Esophagus muscularis mucosa (tissue), 4 donors: ENCODE results near the gene RBMS1. TPM values are rescaled to one million over a fixed set of nuclear protein-coding genes. Genes with fewer than 3 reads are reported as not detected.
"Not testable (repeated sequence)": the region's sequence is repeated elsewhere in the genome, so short reads cannot be mapped to it uniquely, and the experiment has no call there.

ENCODE experiments used
- DNase-seq: peaks from one replicate; pipeline ENCODE4 v3.0.0-alpha.2; 2017; ENCODE audit errors: extremely low spot score
- H3K27ac ChIP-seq, 4 donors: fragments of 200-600 bp; sonication (generic); replicated peaks in 1 of 4; 1 replicate in 3 of 4; 2 replicates in 1 of 4; pipeline ENCODE4 v1.5.1; 2016 to 2019; ENCODE audit warnings: mild to moderate bottlenecking in 1 of 4
- H3K27me3 ChIP-seq, 4 donors: fragments of 200-600 bp; sonication (generic); one replicate each; pipeline versions ENCODE4 v1.5.1 to v1.6.0; 2016 to 2019
- H3K36me3 ChIP-seq, 4 donors: fragments of 200-600 bp; sonication (generic); one replicate each; pipeline ENCODE4 v1.5.1; 2016 to 2019
- H3K4me1 ChIP-seq, 4 donors: fragments of 200-600 bp; sonication (generic); one replicate each; pipeline ENCODE4 v1.5.1; 2016 to 2019
- H3K4me3 ChIP-seq, 4 donors: fragments of 200-600 bp; sonication (generic); 1 replicate in 2 of 4; 2 replicates in 2 of 4; pipeline ENCODE4 v1.5.1; 2016 to 2019; ENCODE audit warnings: mild to moderate bottlenecking in 4 of 4, moderate library complexity in 1 of 4
- H3K9me3 ChIP-seq, 4 donors: fragments of 200-600 bp; sonication (generic); 1 replicate in 3 of 4; 2 replicates in 1 of 4; pipeline ENCODE4 v1.5.1; 2016 to 2019
- EP300 ChIP-seq: sonication (generic); formaldehyde crosslinking; IDR thresholded peaks from one replicate; pipeline ENCODE4 v1.6.1; 2017; ENCODE audit warnings: antibody characterized with exemption
- POLR2A ChIP-seq: fragments of 450-650 bp; IDR thresholded peaks from one replicate; pipeline ENCODE4 v1.6.1; 2017; ENCODE audit warnings: antibody characterized with exemption, moderate library complexity, mild to moderate bottlenecking, low read depth
- POLR2AphosphoS5 ChIP-seq, 2 donors: sonication (generic); formaldehyde crosslinking; IDR thresholded peaks; one replicate each; pipeline ENCODE4 v1.6.1; 2017; ENCODE audit warnings: antibody characterized with exemption in 2 of 2
- WGBS: methylation state at CpG from one replicate; pipeline ENCODE4 v1.1.5; 2018; 5-methylcytosine and 5-hydroxymethylcytosine counted together
- intact Hi-C: fragments of 100-400 bp; cut with DNase I; formaldehyde crosslinking; loops from one replicate; pipeline ENCODE4 v1.15.1; 2023
- total RNA-seq, 4 donors: library from RNA; depleted of rRNA; stranded (reverse); fragments of >200 nt; gene quantifications; one replicate each; pipeline versions ENCODE4 v1.1.0 to v1.2.1, GENCODE V29; 2016
- TF ChIP-seq, protein P1 (sequence below), 3 experiments: fragments of 200-600 bp in 2 of 3; fragments of 450-650 bp in 1 of 3; sonication (generic) in 2 of 3; IDR thresholded peaks; one replicate each; pipeline ENCODE4 v1.5.1; 2017 to 2019; ENCODE audit warnings: antibody characterized with exemption in 3 of 3, mild to moderate bottlenecking in 2 of 3, moderate library complexity in 1 of 3

Gene RBMS1
- total RNA-seq, 4 donors from 2014 or later, result 86.8 to 116 (median 93.1) TPM

DNA sequence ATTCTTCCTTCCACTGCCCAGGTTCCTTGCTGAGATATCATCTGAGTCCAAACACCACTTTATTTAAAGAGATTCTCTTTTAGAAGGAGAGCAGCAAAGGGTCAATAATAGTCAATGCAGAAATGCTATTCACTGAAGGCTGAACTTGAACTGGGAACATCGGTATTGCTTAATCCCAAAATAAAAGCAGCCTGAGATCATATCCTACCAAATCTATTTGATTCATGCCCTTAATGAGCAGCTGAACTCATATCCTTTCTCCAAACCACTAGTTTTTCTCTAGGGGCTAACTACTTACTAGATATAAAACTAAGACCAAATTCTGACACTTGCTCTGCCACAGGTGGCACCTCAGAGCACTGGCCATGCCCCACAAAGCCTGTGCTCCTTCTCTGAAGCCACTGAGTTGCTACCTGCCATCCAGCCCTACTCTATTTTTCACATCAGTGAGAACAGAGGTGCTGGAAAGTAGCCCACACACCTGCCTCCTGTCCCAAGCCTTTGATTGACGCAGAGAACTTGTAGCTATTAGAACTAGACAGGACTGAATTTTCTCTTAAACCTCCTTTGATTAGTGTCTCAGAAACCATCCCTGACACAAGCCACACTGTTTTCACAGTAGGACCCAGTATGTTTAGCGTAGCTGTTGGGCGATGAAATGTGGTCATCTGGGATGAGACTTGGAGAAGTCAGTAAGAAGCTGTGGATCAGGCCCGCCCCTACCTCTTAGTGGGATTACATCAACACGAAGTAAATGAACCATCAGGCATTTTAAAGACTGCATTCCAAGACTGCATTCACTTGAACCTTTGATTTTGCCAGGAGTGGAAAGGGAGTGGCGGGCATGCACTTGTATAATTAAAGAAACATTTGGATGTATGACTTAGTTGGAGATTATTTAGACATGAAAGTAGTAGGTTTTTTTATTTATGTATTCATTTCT, 124.3 kb downstream of the RBMS1 start:
- H3K27ac ChIP-seq, result peak overlapping the region; percentile 19 to 37 (median 30)
- peaks cover 97 to 100% (median 100%) of the 10 kb centered on the region in 4 donors for H3K4me1 ChIP-seq

DNA sequence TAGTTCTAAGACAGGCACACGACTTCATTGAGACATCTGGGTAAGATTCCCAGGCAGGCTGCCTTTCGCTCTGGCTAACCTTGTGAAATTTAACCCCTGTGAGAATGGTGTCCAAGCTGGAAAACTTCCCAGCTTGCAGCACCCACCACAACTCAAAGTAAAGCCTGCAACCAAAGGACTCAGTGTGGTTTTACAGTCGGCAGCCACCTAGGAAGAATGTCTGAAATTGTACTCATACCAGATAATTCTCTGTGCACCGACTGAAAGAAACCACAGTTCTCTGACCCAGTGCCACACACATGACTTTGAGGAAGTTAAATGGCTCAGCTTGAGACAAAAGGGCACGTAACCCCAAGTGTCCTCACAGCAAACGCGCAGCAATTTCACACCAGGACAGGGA, 125.7 kb downstream of the RBMS1 start:
- WGBS, result 28% methylated on average over 7 of the region's 7 CpGs
- no peaks in the 10 kb centered on the region for H3K27me3 ChIP-seq
- peak overlapping the region in 2 of 4 donors; percentile 1 to 19 for H3K4me3 ChIP-seq
- intact Hi-C loops, result no loop called here
- no peak for TF ChIP-seq EP300
- peak; percentile 8 to 20 for TF ChIP-seq POLR2AphosphoS5 (IDR thresholded peaks at IDR 0.05)
- peak overlapping the region; percentile 4 to 41 (median 34) for H3K27ac ChIP-seq
- H3K4me1 ChIP-seq, result peaks cover 96 to 100% (median 98%) of the 10 kb centered on the region in 4 donors
- DNase-seq, result no peak
- H3K9me3 ChIP-seq, result no peaks in the 10 kb centered on the region
- H3K36me3 ChIP-seq, result no peaks in the 10 kb centered on the region

More for the DNA sequence above, 124.3 kb downstream of the RBMS1 start:
- Histone ChIP-seq H3K36me3 (no peaks in the 10 kb centered on the region), H3K9me3 (no peaks in the 10 kb centered on the region), H3K27me3 (no peaks in the 10 kb centered on the region), H3K4me3 (no peak overlapping the region)
- WGBS, result 78% methylated on average over 7 of the region's 7 CpGs
- TF ChIP-seq EP300 (no peak), POLR2AphosphoS5 (IDR thresholded peaks at IDR 0.05) (no peak), POLR2A (no peak)
- TF ChIP-seq, protein P1, sequence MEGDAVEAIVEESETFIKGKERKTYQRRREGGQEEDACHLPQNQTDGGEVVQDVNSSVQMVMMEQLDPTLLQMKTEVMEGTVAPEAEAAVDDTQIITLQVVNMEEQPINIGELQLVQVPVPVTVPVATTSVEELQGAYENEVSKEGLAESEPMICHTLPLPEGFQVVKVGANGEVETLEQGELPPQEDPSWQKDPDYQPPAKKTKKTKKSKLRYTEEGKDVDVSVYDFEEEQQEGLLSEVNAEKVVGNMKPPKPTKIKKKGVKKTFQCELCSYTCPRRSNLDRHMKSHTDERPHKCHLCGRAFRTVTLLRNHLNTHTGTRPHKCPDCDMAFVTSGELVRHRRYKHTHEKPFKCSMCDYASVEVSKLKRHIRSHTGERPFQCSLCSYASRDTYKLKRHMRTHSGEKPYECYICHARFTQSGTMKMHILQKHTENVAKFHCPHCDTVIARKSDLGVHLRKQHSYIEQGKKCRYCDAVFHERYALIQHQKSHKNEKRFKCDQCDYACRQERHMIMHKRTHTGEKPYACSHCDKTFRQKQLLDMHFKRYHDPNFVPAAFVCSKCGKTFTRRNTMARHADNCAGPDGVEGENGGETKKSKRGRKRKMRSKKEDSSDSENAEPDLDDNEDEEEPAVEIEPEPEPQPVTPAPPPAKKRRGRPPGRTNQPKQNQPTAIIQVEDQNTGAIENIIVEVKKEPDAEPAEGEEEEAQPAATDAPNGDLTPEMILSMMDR (IDR thresholded peaks at IDR 0.05), result no peak
- no peak for DNase-seq
- intact Hi-C loops, result no loop called here

DNA sequence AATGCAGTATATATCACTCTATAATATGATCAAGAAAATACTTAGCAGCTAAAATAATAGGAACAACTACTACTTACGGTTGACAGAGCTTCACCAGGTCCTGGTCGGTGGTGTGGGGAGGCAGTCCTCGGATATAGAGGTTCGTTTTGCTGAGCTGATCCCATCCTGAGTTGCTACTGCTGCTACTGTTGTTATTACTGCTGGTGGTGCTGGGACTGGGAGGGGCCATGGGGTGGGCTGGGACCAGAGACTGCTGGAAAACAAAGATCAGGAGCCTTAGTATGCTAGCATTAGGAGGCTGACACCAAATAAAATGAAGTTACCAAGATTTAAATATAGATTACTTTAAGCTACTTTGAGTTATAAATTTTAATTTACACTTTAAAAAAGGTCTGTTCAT, 126.5 kb downstream of the RBMS1 start:
- H3K4me3 ChIP-seq, DNase-seq, H3K9me3 ChIP-seq, H3K36me3 ChIP-seq, intact Hi-C loops, H3K27me3 ChIP-seq: not testable (repeated sequence)
- WGBS, result 63% methylated on average over 4 of the region's 4 CpGs
- H3K27ac ChIP-seq, result peak overlapping the region in 1 of 4 donors; percentile 28
- H3K4me1 ChIP-seq, result peaks cover 89 to 100% (median 97%) of the 10 kb centered on the region in 4 donors

DNA sequence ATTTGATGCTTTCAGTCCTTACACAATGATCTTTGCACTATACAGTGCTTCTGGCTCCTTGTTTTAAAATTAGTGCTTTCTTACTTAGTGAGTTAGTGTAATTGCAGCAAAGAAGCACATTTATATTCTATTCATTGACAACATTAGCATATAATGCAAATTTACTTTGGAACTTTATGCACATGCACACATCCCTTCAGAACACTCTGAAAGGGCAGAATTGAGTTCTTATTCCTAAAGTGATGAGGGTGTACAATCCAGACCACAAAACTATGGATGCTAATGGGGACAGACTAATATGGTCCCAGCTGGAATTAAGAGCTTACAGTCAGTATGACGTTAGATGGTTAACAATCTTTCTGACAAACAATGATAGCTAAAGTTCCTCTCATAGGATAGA, 127.1 kb downstream of the RBMS1 start:
- 70% methylated on average over 1 of the region's 1 CpG for WGBS
- no peak for DNase-seq
- intact Hi-C loops, result no loop called here
- no peak overlapping the region for H3K4me3 ChIP-seq
- H3K4me1 ChIP-seq, result peaks cover 82 to 100% (median 92%) of the 10 kb centered on the region in 4 donors
- TF ChIP-seq POLR2AphosphoS5 (IDR thresholded peaks at IDR 0.05) (no peak), POLR2A (no peak), EP300 (no peak)
- TF ChIP-seq, protein P1 (IDR thresholded peaks at IDR 0.05), result no peak
- no peaks in the 10 kb centered on the region for H3K27me3 ChIP-seq
- H3K27ac ChIP-seq, result peak overlapping the region in 2 of 4 donors; percentile 5 to 13
- no peaks in the 10 kb centered on the region for H3K9me3 ChIP-seq
- H3K36me3 ChIP-seq, result no peaks in the 10 kb centered on the region

DNA sequence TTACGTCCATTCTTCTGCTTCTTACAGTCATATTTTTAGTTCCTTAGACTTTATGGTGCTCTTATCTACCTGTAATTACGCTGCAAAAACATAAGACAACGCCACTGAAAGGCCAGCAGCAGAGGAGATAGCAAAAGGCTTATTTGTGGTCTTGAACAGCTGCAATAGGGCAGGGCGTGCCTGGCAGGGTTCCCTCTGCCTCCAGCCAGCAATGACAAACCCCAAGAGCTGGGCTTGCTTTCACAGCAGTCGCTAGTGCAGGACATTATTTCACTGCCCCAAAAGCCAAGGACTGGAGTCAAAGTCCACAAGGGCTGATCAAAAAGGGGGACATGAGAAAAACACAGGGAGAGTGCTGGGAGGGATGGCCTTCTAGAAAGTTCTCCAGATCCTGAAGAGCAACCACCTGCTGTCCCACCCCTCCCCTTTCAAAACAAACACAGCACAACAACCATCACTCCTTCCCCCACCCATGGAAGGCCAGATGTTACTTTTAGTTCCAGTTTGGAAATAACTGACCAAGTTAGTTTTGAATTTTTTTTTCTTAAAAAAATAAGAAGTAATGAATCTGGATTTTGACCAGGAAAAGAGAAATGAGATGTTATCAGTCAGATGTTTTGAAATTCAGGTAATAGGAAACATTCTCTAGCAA, 127.8 kb downstream of the RBMS1 start:
- no peaks in the 10 kb centered on the region for H3K27me3 ChIP-seq
- no peak overlapping the region for H3K4me3 ChIP-seq
- WGBS, result 48% methylated on average over 5 of the region's 5 CpGs
- H3K9me3 ChIP-seq, result no peaks in the 10 kb centered on the region
- H3K27ac ChIP-seq, result peak overlapping the region; percentile 13 to 44 (median 15)
- H3K36me3 ChIP-seq, result no peaks in the 10 kb centered on the region
- DNase-seq, result no peak
- H3K4me1 ChIP-seq, result peaks cover 76 to 100% (median 89%) of the 10 kb centered on the region in 4 donors
- TF ChIP-seq, protein P1 (IDR thresholded peaks at IDR 0.05), result no peak
- TF ChIP-seq POLR2AphosphoS5 (IDR thresholded peaks at IDR 0.05), result peak in 1 of 2 donors; percentile 10
- intact Hi-C loops, result no loop called here
